H4 (cell line): ENCODE results near the gene CACNA2D3. TPM values are rescaled to one million over a fixed set of nuclear protein-coding genes. Genes with fewer than 3 reads are reported as not detected.
A peak's percentile ranks its signal among the peaks of the same experiment; 100 is the strongest.
"Not testable (repeated sequence)": the region's sequence is repeated elsewhere in the genome, so short reads cannot be mapped to it uniquely, and the experiment has no call there.

Experiments
- DNase-seq: peaks from one replicate; pipeline ENCODE4 v3.0.0-alpha.2; 2015; ENCODE audit warnings: low spot score
- total RNA-seq: library from RNA; depleted of rRNA; stranded (reverse); fragments of >200 nt; shearing (Covaris generic); gene quantifications from 2 replicates; pipeline ENCODE4 v1.2.3, GENCODE V29; 2014

CACNA2D3 gene
- total RNA-seq, 1 experiment from 2014 or later, result 4.3 TPM

- DNase-seq, result no peak
These were observed 837.7 kb downstream of the CACNA2D3 start for GRCh38 chr3:54960082-54960481.

- no peak for DNase-seq
These were observed 838.3 kb downstream of the CACNA2D3 start for GRCh38 chr3:54960701-54961100.

GRCh38 chr3:54962200-54962599, 839.8 kb downstream of the CACNA2D3 start:
- no peak for DNase-seq

GRCh38 chr3:54963641-54964040, 841.3 kb downstream of the CACNA2D3 start:
- no peak for DNase-seq

- DNase-seq, result no peak
These were observed 841.7 kb downstream of the CACNA2D3 start for GRCh38 chr3:54964081-54964480.

- peak; percentile 43 for DNase-seq
These were observed 843.4 kb downstream of the CACNA2D3 start for GRCh38 chr3:54965746-54966145.

- DNase-seq, result no peak
These were observed 844.6 kb downstream of the CACNA2D3 start for GRCh38 chr3:54966979-54967378.

- DNase-seq, result no peak
These were observed 845.4 kb downstream of the CACNA2D3 start for GRCh38 chr3:54967731-54968161.

- no peak for DNase-seq
These were observed 846.3 kb downstream of the CACNA2D3 start for GRCh38 chr3:54968546-54969172.

- DNase-seq, result no peak
These were observed 847.3 kb downstream of the CACNA2D3 start for GRCh38 chr3:54969652-54970051.

GRCh38 chr3:54970895-54971294, 848.5 kb downstream of the CACNA2D3 start:
- DNase-seq, result no peak

- DNase-seq, result no peak
These were observed 855.1 kb downstream of the CACNA2D3 start for GRCh38 chr3:54977439-54977838.

- not testable (repeated sequence) for DNase-seq
These were observed 855.6 kb downstream of the CACNA2D3 start for GRCh38 chr3:54977946-54978345.

GRCh38 chr3:54982807-54983206, 860.5 kb downstream of the CACNA2D3 start:
- no peak for DNase-seq

GRCh38 chr3:54983266-54984099, 861.1 kb downstream of the CACNA2D3 start:
- no peak for DNase-seq

GRCh38 chr3:54985856-54986255, 863.5 kb downstream of the CACNA2D3 start:
- no peak for DNase-seq

- no peak for DNase-seq
These were observed 863.9 kb downstream of the CACNA2D3 start for GRCh38 chr3:54986294-54986693.

GRCh38 chr3:54987719-54988118, 865.4 kb downstream of the CACNA2D3 start:
- no peak for DNase-seq

GRCh38 chr3:54988302-54988837, 866.0 kb downstream of the CACNA2D3 start:
- no peak for DNase-seq

GRCh38 chr3:54988838-54989630, 866.7 kb downstream of the CACNA2D3 start:
- DNase-seq, result no peak

GRCh38 chr3:54994111-54994513, 871.8 kb downstream of the CACNA2D3 start:
- no peak for DNase-seq

GRCh38 chr3:54999159-54999558, 876.8 kb downstream of the CACNA2D3 start:
- DNase-seq, result peak; percentile 78
